Stimulated activated CD4-positive, alpha-beta T cell treated with anti-CD3 and anti-CD28 coated beads, Interleukin-12 subunit alpha, Interleukin-12 subunit beta, amount 100 ng/mL, for 48 hours (primary cell): Measurements from ENCODE around the gene NEK9.

Experiments
- DNase-seq, 3 donors: peaks; one replicate each; pipeline ENCODE4 v3.0.0-alpha.2; 2020; ENCODE audit warnings: low read depth in 2 of 3, low spot score in 1 of 3

The NEK9 gene

GRCh38 chr14:75042035-75042434 is 84.8 kb downstream of the NEK9 start:
- no peak for DNase-seq

GRCh38 chr14:75041613-75042012 is 85.2 kb downstream of the NEK9 start:
- DNase-seq: no peak

GRCh38 chr14:75040959-75041358 is 85.9 kb downstream of the NEK9 start:
- DNase-seq: no peak

- DNase-seq: no peak
These were observed 86.3 kb downstream of the NEK9 start for GRCh38 chr14:75040507-75040906.

- DNase-seq: no peak
These were observed 93.9 kb downstream of the NEK9 start for GRCh38 chr14:75032939-75033338.

- DNase-seq: no peak
These were observed 96.7 kb downstream of the NEK9 start for GRCh38 chr14:75030147-75030546.
